ENCODE results near the gene POLG.

The POLG gene

DNA sequence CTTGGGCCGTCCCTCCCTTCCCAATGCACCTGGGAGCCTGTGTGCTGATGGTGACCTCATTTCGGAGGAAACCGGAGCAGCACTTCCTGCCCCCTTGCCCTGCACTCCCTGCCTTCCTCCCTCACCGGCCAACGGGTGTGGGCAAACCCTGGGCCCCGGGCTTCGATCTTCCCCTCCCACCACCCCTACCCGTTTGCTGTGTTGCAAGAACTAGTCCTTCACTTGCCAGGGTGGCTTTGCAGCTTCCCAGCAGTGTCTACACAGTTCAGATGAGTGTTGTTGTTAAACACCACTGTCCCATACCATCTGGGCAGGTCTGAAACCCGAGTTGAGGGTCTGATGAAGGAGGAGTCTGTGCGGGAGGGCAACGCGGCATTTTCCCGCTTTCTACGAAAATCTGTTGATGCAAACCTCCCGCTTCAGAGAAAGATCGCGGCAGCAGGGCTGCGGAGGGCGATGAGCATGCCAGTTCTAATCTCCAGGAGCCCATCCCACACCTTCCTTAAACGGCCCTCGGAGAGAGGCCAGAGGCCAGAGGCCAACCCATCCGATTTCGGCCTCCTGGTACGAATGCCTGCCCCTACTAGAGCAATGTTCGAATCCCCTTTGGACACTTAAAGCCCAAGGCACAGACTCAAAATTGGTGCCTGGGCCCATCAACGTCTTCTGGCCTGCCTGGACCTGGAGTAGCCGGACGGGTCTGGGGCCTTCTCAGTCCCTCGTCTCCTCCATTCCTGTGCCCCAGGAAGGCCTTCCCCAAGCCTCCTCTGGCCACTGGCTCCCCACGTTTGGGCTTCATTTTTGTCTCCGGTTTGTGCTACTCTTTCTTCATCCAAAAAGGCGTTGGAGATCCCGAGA, 35.7 kb upstream of the POLG start:
- no peak for DNase-seq (ENCODE audit: low read depth, low spot score)

GRCh38 chr15:89369341-89369947, 34.8 kb upstream of the POLG start:
- no peak for DNase-seq (ENCODE audit: low read depth, low spot score)

GRCh38 chr15:89368566-89369223, 34.1 kb upstream of the POLG start:
- DNase-seq (ENCODE audit: low read depth, low spot score), result no peak

GRCh38 chr15:89367485-89368451, 33.1 kb upstream of the POLG start:
- no peak for DNase-seq (ENCODE audit: low read depth, low spot score)

GRCh38 chr15:89366656-89367393, 32.2 kb upstream of the POLG start:
- no peak for DNase-seq (ENCODE audit: low read depth, low spot score)

- DNase-seq (ENCODE audit: low read depth, low spot score), result no peak
Measured at GRCh38 chr15:89365462-89366065, 30.9 kb upstream of the POLG start.

- no peak for DNase-seq (ENCODE audit: low read depth, low spot score)
Measured at GRCh38 chr15:89364741-89365450, 30.3 kb upstream of the POLG start.

GRCh38 chr15:89364341-89364740, 29.7 kb upstream of the POLG start:
- no peak for DNase-seq (ENCODE audit: low read depth, low spot score)

DNA sequence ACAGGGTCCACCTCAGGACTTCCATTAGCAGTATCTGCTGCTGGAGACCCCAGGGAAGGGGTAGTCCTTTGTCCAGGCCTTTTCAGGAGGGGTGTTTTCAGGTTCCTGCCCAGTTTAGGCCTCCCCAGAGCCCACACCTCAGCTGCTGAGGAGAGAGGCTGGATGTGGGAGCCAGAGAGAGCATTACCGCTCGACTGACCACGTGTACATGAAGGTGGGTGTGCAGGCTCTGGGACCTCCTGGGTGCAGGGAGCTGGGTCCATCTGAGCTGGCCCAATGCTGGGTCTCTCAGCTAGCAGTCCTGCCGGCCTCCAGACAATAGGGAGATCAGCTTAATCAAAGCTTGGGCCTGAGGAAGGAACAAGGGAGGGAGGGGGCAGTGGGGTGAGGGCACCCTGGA, 29.1 kb upstream of the POLG start:
- DNase-seq (ENCODE audit: low read depth, low spot score), result no peak

- no peak for DNase-seq (ENCODE audit: low read depth, low spot score)
Measured at GRCh38 chr15:89363133-89363532, 28.5 kb upstream of the POLG start.

DNA sequence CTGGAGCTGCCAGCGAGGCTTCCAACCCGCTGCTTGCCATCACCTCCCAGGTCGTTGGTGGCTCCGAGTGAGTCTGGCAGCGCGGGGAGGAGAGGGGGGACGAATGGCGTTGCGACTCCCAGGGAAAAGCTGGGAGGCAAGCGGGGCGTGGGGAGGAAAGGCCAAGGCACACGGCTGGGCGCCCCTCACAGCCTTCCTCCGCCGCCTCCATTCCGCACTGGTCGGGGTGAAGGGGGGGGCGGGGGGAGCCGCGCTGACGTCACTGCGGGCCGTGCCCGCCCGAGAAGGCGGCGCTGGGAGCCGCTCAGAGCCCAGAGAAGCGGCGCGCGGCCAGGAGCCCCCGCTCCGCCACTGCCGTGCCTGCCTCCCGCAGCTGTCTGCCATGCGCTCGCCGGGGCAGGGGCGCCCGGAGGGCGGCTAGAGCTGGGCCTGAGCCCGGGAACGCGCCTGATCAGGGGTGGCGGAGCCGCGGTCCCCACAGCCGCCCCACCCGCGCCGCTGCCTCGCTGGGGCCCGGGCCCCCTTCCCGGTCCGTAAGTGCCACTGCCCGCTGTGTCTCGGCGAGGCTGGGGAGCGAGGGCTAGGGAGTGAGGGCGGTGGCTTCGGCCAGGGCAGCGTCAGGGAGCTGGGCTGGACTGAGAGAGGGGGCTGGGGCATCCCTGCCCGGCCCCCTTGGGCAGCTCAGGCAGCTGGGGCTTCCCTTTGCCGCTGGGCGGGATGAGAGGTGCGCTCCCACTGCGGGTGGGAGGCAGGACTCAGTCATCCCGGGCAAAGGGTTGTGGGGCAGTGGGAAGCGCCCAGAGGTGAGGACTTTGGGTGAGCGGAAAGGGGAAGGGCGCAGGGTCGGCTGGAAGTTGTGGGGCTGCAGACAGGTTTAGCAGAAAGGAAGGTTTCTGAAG, 27.8 kb upstream of the POLG start:
- no peak for DNase-seq (ENCODE audit: low read depth, low spot score)

GRCh38 chr15:89361451-89362202, 27.0 kb upstream of the POLG start:
- DNase-seq (ENCODE audit: low read depth, low spot score), result no peak

- DNase-seq (ENCODE audit: low read depth, low spot score), result no peak
Measured at GRCh38 chr15:89360294-89360971, 25.8 kb upstream of the POLG start.

GRCh38 chr15:89359471-89360293, 25.1 kb upstream of the POLG start:
- no peak for DNase-seq (ENCODE audit: low read depth, low spot score)

- no peak for DNase-seq (ENCODE audit: low read depth, low spot score)
Measured at GRCh38 chr15:89358755-89359439, 24.3 kb upstream of the POLG start.

GRCh38 chr15:89358435-89358754, 23.8 kb upstream of the POLG start:
- peak; percentile 63 for DNase-seq (ENCODE audit: low read depth, low spot score)

Measured in activated naive CD8-positive, alpha-beta T cell treated with anti-CD3 and anti-CD28 coated beads, Interleukin-2, amount 50 U/mL, for 16 hours (primary cell).